Hepatocyte (in vitro differentiated cells): ENCODE data around the gene EHBP1. TPM values are rescaled to one million over a fixed set of nuclear protein-coding genes. Genes with fewer than 3 reads are reported as not detected.

Experiments
- DNase-seq: peaks from one replicate; pipeline ENCODE4 v3.0.0-alpha.2; 2016; ENCODE audit warnings: low spot score
- H2AFZ ChIP-seq: fragments of 200-600 bp; sonication (generic); 2 replicates; pipeline ENCODE4 v1.6.0; 2016; ENCODE audit warnings: antibody characterized with exemption, mild to moderate bottlenecking
- H3K27ac ChIP-seq: fragments of 200-600 bp; sonication (generic); 2 replicates; pipeline ENCODE4 v1.5.1; 2016; ENCODE audit warnings: mild to moderate bottlenecking
- H3K27me3 ChIP-seq: fragments of 200-600 bp; sonication (generic); 2 replicates; pipeline ENCODE4 v1.6.1; 2016
- H3K36me3 ChIP-seq: fragments of 200-600 bp; sonication (generic); replicated peaks from 2 replicates; pipeline ENCODE4 v1.5.1; 2016; ENCODE audit warnings: low read depth; ENCODE audit not compliant: insufficient read depth
- H3K4me1 ChIP-seq: fragments of 200-600 bp; sonication (generic); 2 replicates; pipeline ENCODE4 v1.5.1; 2016; ENCODE audit warnings: mild to moderate bottlenecking, moderate library complexity; ENCODE audit not compliant: insufficient read depth
- H3K4me2 ChIP-seq: fragments of 200-600 bp; sonication (generic); 2 replicates; pipeline ENCODE4 v1.6.0; 2016
- H3K4me3 ChIP-seq: fragments of 200-600 bp; sonication (generic); 2 replicates; pipeline ENCODE4 v1.5.1; 2016; ENCODE audit warnings: mild to moderate bottlenecking
- H3K79me2 ChIP-seq: fragments of 200-600 bp; sonication (generic); 2 replicates; pipeline ENCODE4 v1.6.0; 2017; ENCODE audit warnings: mild to moderate bottlenecking
- H3K9me2 ChIP-seq: fragments of 200-600 bp; sonication (generic); replicated peaks from 2 replicates; pipeline ENCODE4 v1.6.0; 2017; ENCODE audit warnings: mild to moderate bottlenecking; ENCODE audit not compliant: insufficient read depth
- H3K9me3 ChIP-seq: fragments of 200-600 bp; sonication (generic); 2 replicates; pipeline ENCODE4 v1.5.1; 2016; ENCODE audit warnings: low read depth, mild to moderate bottlenecking
- H4K20me1 ChIP-seq: fragments of 200-600 bp; sonication (generic); 2 replicates; pipeline ENCODE4 v1.6.0; 2016; ENCODE audit warnings: mild to moderate bottlenecking; ENCODE audit not compliant: insufficient read depth, poor library complexity, severe bottlenecking
- CTCF ChIP-seq: fragments of 200-600 bp; sonication (generic); IDR thresholded peaks from 2 replicates; pipeline ENCODE4 v1.5.1; 2016; ENCODE audit warnings: antibody characterized with exemption, mild to moderate bottlenecking; ENCODE audit not compliant: poor library complexity
- EZH2 ChIP-seq: fragments of 200-600 bp; sonication (generic); IDR thresholded peaks from 2 replicates; pipeline ENCODE4 v1.6.1; 2016; ENCODE audit warnings: antibody characterized with exemption, mild to moderate bottlenecking, borderline replicate concordance
- EZH2phosphoT487 ChIP-seq: fragments of 200-600 bp; sonication (generic); IDR thresholded peaks from one replicate; pipeline ENCODE4 v1.6.1; 2018; ENCODE audit warnings: antibody characterized with exemption, mild to moderate bottlenecking, low read depth, moderate library complexity; ENCODE audit not compliant: unreplicated experiment, severe bottlenecking
- WGBS: methylation state at CpG from one replicate; pipeline ENCODE4 v1.1.6; 2016; ENCODE audit warnings: low lambda C conversion rate; ENCODE audit errors: missing lambda C conversion rate; 5-methylcytosine and 5-hydroxymethylcytosine counted together
- polyA plus RNA-seq: library from polyadenylated mRNA; unstranded; fragments of >200 nt; fragmentation: Nextera tagmentation; extraction: Ambion mirVana; gene quantifications from 2 replicates; pipeline ENCODE4 v1.2.1, GENCODE V29; 2016
- total RNA-seq: library from RNA; depleted of rRNA; stranded (reverse); fragments of >200 nt; gene quantifications from 2 replicates; pipeline ENCODE4 v1.2.3, GENCODE V29; 2014

Gene EHBP1
- total and polyA plus RNA-seq, 2 experiments from 2014 or later, result 11.4 to 34.6 TPM

DNA sequence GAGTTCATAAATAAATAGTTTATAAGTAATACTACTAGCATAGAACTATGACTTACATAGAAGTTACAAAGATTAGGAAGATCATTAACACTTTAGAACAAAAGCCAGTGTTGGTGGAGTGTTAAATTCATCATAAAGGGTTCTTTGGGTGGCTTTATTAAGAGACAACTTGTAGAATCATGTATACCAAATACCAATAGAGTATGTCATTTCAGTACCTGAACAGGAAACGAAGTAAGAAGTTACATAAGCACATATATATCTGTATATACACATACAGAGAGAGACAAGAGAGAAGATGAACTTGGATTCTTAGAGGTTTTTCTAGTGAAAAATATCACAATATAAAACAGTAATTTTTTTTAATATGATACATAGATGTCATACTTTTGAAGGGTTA is 262.7 kb downstream of the EHBP1 start:
- Histone ChIP-seq H3K27ac (no peak overlapping the region), H4K20me1 (no peaks in the 10 kb centered on the region), H3K4me1 (no peaks in the 10 kb centered on the region), H3K9me2 (no peaks in the 10 kb centered on the region), H3K27me3 (no peaks in the 10 kb centered on the region), H3K4me2 (no peak overlapping the region), H3K9me3 (no peaks in the 10 kb centered on the region), H3K36me3 (no peaks in the 10 kb centered on the region), H3K4me3 (no peak overlapping the region), H2AFZ (no peak overlapping the region), H3K79me2 (no peaks in the 10 kb centered on the region)
- TF ChIP-seq CTCF (no peak), EZH2 (no peak), EZH2phosphoT487 (no peak)
- 93% methylated on average over 1 of the region's 1 CpG for WGBS
- no peak for DNase-seq

- WGBS, result 75% methylated on average over 1 of the region's 1 CpG
- Histone ChIP-seq H3K9me3 (no peaks in the 10 kb centered on the region), H3K79me2 (no peaks in the 10 kb centered on the region), H3K4me3 (no peak overlapping the region), H4K20me1 (no peaks in the 10 kb centered on the region), H3K9me2 (no peaks in the 10 kb centered on the region), H3K4me2 (no peak overlapping the region), H3K4me1 (no peaks in the 10 kb centered on the region), H3K36me3 (no peaks in the 10 kb centered on the region), H3K27ac (no peak overlapping the region), H2AFZ (no peak overlapping the region), H3K27me3 (no peaks in the 10 kb centered on the region)
- DNase-seq, result no peak
- TF ChIP-seq CTCF (no peak), EZH2phosphoT487 (no peak), EZH2 (no peak)
Observed at GRCh38 chr2:62968668-62969067, 263.2 kb downstream of the EHBP1 start.

DNA sequence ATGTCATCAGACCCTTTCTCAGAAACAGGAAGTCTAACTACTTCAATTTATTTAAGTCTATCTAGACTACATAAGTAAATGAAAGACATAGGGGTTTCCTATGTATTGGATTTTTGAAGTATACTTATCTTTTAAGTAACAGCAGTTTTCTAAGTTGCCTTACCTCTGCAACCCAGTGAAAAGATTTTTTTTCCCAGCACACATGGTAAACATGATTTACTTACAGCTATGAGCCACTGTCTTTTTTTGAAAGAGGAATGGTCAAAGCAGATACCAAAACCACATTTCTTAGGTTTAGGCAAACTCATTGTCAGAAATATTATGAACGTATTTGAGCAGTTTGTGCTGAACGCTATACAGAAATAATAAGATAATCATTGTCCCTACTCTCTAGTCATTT is 266.4 kb downstream of the EHBP1 start:
- no peak overlapping the region for H2AFZ ChIP-seq
- H3K4me1 ChIP-seq, result no peaks in the 10 kb centered on the region
- H3K79me2 ChIP-seq, result no peaks in the 10 kb centered on the region
- H3K4me3 ChIP-seq, result no peak overlapping the region
- H3K9me2 ChIP-seq, result no peaks in the 10 kb centered on the region
- no peaks in the 10 kb centered on the region for H4K20me1 ChIP-seq
- 92% methylated on average over 2 of the region's 2 CpGs for WGBS
- H3K27ac ChIP-seq, result no peak overlapping the region
- TF ChIP-seq EZH2phosphoT487, result no peak
- TF ChIP-seq CTCF, result no peak
- no peak for TF ChIP-seq EZH2
- H3K27me3 ChIP-seq, result no peaks in the 10 kb centered on the region
- H3K36me3 ChIP-seq, result no peaks in the 10 kb centered on the region
- no peak for DNase-seq
- H3K4me2 ChIP-seq, result no peak overlapping the region
- no peaks in the 10 kb centered on the region for H3K9me3 ChIP-seq

GRCh38 chr2:62972601-62973000 is 267.1 kb downstream of the EHBP1 start:
- Histone ChIP-seq H3K27me3 (no peaks in the 10 kb centered on the region), H3K9me2 (no peaks in the 10 kb centered on the region)
- TF ChIP-seq EZH2 (no peak), CTCF (no peak), EZH2phosphoT487 (no peak)

More at GRCh38 chr2:62972601-62973000, 267.1 kb downstream of the EHBP1 start:
- Histone ChIP-seq H2AFZ (no peak overlapping the region), H3K4me2 (no peak overlapping the region), H3K79me2 (no peaks in the 10 kb centered on the region), H3K4me3 (no peak overlapping the region), H3K9me3 (no peaks in the 10 kb centered on the region), H3K4me1 (no peaks in the 10 kb centered on the region), H4K20me1 (no peaks in the 10 kb centered on the region), H3K36me3 (no peaks in the 10 kb centered on the region), H3K27ac (no peak overlapping the region)
- DNase-seq, result no peak
